Parathyroid adenoma (tissue), 2 donors: ENCODE results near the gene ETS1.

ENCODE experiments used
- H2AFZ ChIP-seq: fragments of 300-600 bp; sonication (generic); one replicate; pipeline ENCODE4 v1.7.0; 2017; ENCODE audit warnings: antibody characterized with exemption, mild to moderate bottlenecking
- H3K27ac ChIP-seq: fragments of 300-600 bp; sonication (generic); one replicate; pipeline ENCODE4 v1.7.0; 2017
- H3K27me3 ChIP-seq: fragments of 300-600 bp; sonication (generic); one replicate; pipeline ENCODE4 v1.7.0; 2017; ENCODE audit warnings: low read length; ENCODE audit not compliant: control insufficient read depth, insufficient read depth
- H3K36me3 ChIP-seq: fragments of 300-600 bp; sonication (generic); one replicate; pipeline ENCODE4 v1.7.0; 2017; ENCODE audit warnings: low read length; ENCODE audit not compliant: control insufficient read depth, insufficient read depth
- H3K4me1 ChIP-seq: fragments of 300-600 bp; sonication (generic); one replicate; pipeline ENCODE4 v1.7.0; 2017; ENCODE audit warnings: control low read depth
- H3K4me2 ChIP-seq: fragments of 300-600 bp; sonication (generic); one replicate; pipeline ENCODE4 v1.7.0; 2017; ENCODE audit warnings: low read length
- H3K4me3 ChIP-seq: fragments of 300-600 bp; sonication (generic); one replicate; pipeline ENCODE4 v1.7.0; 2017; ENCODE audit warnings: low read depth, low read length
- H3K79me2 ChIP-seq: fragments of 300-600 bp; sonication (generic); one replicate; pipeline ENCODE4 v1.7.0; 2017; ENCODE audit warnings: control low read depth
- H3K9ac ChIP-seq: fragments of 300-600 bp; sonication (generic); one replicate; pipeline ENCODE4 v1.7.0; 2017; ENCODE audit warnings: mild to moderate bottlenecking
- H3K9me3 ChIP-seq: fragments of 300-600 bp; sonication (generic); one replicate; pipeline ENCODE4 v1.7.0; 2017; ENCODE audit warnings: low read length; ENCODE audit not compliant: control insufficient read depth
- TF ChIP-seq, protein P1 (sequence below): fragments of 300-600 bp; sonication (generic); IDR thresholded peaks from one replicate; pipeline ENCODE4 v1.7.0; 2017; ENCODE audit warnings: antibody characterized with exemption, mild to moderate bottlenecking
- donor health status: primary hyperparathyroidism.

ETS1 gene

GRCh38 chr11:128535468-128536457, 51.6 kb downstream of the ETS1 start:
- no peaks in the 10 kb centered on the region for H3K79me2 ChIP-seq
- no peaks in the 10 kb centered on the region for H3K27me3 ChIP-seq
- no peak overlapping the region for H3K27ac ChIP-seq
- H3K9me3 ChIP-seq, result no peaks in the 10 kb centered on the region
- H3K4me2 ChIP-seq, result no peak overlapping the region
- no peak overlapping the region for H2AFZ ChIP-seq
- H3K4me3 ChIP-seq, result no peak overlapping the region
- H3K9ac ChIP-seq, result no peak overlapping the region
- H3K36me3 ChIP-seq, result no peaks in the 10 kb centered on the region
- no peaks in the 10 kb centered on the region for H3K4me1 ChIP-seq
- TF ChIP-seq, protein P1, sequence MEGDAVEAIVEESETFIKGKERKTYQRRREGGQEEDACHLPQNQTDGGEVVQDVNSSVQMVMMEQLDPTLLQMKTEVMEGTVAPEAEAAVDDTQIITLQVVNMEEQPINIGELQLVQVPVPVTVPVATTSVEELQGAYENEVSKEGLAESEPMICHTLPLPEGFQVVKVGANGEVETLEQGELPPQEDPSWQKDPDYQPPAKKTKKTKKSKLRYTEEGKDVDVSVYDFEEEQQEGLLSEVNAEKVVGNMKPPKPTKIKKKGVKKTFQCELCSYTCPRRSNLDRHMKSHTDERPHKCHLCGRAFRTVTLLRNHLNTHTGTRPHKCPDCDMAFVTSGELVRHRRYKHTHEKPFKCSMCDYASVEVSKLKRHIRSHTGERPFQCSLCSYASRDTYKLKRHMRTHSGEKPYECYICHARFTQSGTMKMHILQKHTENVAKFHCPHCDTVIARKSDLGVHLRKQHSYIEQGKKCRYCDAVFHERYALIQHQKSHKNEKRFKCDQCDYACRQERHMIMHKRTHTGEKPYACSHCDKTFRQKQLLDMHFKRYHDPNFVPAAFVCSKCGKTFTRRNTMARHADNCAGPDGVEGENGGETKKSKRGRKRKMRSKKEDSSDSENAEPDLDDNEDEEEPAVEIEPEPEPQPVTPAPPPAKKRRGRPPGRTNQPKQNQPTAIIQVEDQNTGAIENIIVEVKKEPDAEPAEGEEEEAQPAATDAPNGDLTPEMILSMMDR, result no peak

GRCh38 chr11:128533472-128533871, 53.9 kb downstream of the ETS1 start:
- H3K9ac ChIP-seq, result no peak overlapping the region
- no peaks in the 10 kb centered on the region for H3K79me2 ChIP-seq
- no peak overlapping the region for H3K4me3 ChIP-seq
- H3K4me1 ChIP-seq, result no peaks in the 10 kb centered on the region
- H3K4me2 ChIP-seq, result no peak overlapping the region
- no peak overlapping the region for H2AFZ ChIP-seq
- H3K27ac ChIP-seq, result no peak overlapping the region
- no peaks in the 10 kb centered on the region for H3K36me3 ChIP-seq
- no peaks in the 10 kb centered on the region for H3K9me3 ChIP-seq
- H3K27me3 ChIP-seq, result no peaks in the 10 kb centered on the region
- TF ChIP-seq, protein P1, result no peak

- no peaks in the 10 kb centered on the region for H3K79me2 ChIP-seq
- no peaks in the 10 kb centered on the region for H3K36me3 ChIP-seq
- no peaks in the 10 kb centered on the region for H3K4me1 ChIP-seq
- H3K27ac ChIP-seq, result no peak overlapping the region
- no peaks in the 10 kb centered on the region for H3K9me3 ChIP-seq
- no peaks in the 10 kb centered on the region for H3K27me3 ChIP-seq
- TF ChIP-seq, protein P1, result no peak
- H3K4me2 ChIP-seq, result no peak overlapping the region
- H3K4me3 ChIP-seq, result no peak overlapping the region
- no peak overlapping the region for H3K9ac ChIP-seq
- no peak overlapping the region for H2AFZ ChIP-seq
Observed at GRCh38 chr11:128532572-128533091, 54.7 kb downstream of the ETS1 start.

DNA sequence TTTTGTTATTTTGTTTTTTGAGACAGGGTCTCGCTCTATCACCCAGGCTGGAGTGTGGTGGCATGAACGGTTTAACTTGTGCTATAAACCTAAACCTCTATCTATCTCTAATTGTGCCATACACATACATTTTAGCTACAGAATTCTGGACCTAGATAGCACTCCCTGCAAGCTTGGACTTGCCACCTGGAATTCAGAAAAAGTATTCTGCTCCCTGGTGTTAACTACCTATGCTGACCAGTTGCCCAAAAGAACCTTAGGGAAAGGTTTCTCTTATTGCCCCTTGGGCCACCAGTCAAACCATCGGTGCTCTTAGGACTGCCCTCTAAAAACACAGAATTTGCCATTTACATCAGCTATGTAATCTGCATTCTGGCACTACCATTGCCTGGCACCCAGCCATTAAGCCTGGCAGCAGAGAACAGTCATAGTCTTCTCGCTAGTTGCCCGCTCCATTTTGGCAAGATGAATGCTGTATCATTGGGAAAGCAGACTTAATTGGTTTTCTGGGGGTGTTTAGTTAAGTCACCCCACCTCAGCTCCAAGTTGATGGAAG, 55.3 kb downstream of the ETS1 start:
- no peak overlapping the region for H2AFZ ChIP-seq
- no peak overlapping the region for H3K9ac ChIP-seq
- H3K36me3 ChIP-seq, result no peaks in the 10 kb centered on the region
- no peaks in the 10 kb centered on the region for H3K27me3 ChIP-seq
- H3K4me3 ChIP-seq, result no peak overlapping the region
- no peaks in the 10 kb centered on the region for H3K9me3 ChIP-seq
- no peaks in the 10 kb centered on the region for H3K79me2 ChIP-seq
- H3K4me1 ChIP-seq, result no peaks in the 10 kb centered on the region
- no peak overlapping the region for H3K27ac ChIP-seq
- TF ChIP-seq, protein P1, result no peak
- H3K4me2 ChIP-seq, result no peak overlapping the region
